SK-N-DZ (cell line): ENCODE data around the gene JPH3.
A peak's percentile ranks its signal among the peaks of the same experiment; 100 is the strongest.

Experiments used
- DNase-seq: peaks from one replicate; pipeline ENCODE4 v3.0.0-alpha.2; 2015; ENCODE audit warnings: low spot score

Gene JPH3

DNA sequence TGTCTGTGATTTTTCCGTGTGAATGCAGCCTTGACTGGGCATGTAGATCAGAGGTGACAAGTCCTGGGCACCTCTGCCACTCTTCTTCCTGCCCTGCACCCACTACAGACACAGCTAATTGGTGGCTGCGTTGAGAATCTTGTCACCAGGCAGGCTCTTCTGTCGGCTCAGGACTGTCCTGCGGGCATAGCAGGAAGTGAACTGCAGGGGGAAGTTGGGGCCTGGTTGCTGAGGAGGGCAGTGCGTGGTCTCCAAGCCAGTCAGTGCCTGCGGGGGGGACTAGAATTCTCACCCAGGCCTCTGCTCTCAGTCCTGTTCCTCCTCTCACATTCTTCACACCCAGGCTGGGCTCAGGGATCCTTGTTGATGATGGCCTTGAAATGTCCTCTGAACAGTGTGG is 50.5 kb downstream of the JPH3 start:
- DNase-seq: no peak

DNA sequence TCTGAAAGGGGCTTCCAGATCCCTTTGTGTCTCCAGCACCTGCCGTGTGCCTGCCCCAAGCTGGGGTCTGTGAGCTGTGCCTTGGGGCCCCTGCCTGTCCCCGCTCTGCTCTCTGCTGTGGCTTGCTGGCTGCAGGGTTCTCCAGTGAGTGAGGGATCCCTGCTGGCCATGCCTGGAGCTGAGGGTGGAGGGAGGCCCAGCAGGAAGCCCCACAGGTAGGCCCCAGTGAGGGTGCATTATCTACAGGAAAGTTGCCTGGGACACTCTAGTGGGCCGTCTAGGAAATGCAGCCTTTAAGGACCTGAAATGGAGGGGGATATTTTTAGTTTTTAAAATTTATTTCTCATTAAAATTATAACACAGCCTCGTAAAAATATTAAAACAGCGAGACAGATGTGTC is 50.9 kb downstream of the JPH3 start:
- no peak for DNase-seq

DNA sequence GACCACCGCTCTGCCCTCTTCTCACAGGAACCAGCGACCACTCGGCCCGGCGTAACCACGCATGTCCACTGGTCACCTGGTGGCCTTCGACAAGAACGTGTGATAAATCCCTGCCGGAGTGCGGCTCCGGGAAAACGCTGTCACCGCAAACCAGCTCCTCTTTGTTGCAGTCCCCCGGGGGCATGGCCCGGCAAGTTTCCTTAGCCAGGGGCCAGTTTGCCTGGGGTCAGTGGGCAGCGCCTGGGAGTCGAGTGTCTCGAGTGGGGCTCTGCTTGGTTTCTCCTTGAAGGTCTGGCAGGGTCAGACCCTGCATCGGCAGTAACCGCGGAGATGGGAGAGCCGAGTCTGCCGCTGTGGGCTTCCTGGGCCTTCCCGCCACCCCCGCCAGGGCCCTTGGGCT is 52.5 kb downstream of the JPH3 start:
- no peak for DNase-seq

GRCh38 chr16:87656328-87656727 is 54.0 kb downstream of the JPH3 start:
- DNase-seq: no peak

DNA sequence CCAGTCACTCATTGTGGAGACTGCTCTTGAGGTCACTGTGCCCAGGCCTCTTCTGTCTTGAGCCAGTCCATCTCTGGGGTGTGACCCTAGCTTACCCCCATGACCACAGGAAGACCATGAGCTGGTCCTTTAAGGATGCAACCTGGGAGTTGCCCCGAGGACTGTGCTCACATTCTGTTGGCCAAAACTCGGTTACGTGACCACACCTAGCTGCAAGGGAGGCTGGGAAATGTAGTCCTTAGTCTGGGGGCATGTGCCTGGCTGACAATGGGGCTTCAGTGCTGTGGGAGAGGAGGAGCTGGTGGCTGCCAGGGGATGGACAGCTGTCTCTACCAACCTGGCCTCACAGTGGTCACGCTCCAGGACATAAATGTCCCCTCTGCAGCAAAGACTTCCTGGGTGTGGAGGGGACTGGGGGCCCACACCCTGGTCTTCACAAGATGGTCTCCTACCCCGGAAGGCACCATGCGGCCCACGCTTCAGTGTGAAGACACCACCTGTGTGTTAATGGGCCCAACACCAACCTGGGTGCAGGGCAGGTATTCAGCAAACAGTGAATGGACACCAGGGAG is 55.4 kb downstream of the JPH3 start:
- peak; percentile 61 for DNase-seq

DNA sequence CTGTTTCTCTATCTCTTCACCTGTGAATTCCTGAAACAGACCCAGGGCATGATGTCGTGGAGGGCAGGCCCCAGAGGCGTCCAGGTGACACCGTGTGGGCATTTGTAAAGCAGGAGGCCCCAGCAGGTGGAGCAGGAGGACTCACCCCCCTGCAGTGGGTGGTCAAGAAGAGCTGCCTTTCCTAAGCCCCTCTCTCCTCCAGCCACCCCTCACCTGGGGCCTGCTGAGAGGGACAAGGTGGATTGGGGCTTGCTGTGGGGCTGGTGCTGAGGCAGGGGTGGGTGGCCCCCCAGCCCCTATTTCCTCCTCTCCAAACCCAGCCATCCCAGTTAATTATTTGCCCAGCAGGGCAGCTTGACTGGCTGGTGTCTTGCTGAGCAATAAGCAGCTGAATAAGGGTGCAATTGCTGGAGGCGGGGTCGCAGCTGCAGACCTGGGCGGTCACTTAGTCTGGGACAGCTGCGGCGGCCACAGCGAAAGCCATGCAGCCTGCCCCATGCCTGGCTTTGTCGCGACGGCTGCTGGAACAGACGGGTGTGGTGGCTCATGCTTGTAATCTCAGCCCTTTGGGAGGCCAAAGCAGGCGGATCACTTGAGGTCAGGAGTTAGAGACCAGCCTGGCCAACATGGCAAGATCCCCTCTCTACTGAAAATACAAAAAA is 56.4 kb downstream of the JPH3 start:
- no peak for DNase-seq

GRCh38 chr16:87661561-87661960 is 59.3 kb downstream of the JPH3 start:
- no peak for DNase-seq

DNA sequence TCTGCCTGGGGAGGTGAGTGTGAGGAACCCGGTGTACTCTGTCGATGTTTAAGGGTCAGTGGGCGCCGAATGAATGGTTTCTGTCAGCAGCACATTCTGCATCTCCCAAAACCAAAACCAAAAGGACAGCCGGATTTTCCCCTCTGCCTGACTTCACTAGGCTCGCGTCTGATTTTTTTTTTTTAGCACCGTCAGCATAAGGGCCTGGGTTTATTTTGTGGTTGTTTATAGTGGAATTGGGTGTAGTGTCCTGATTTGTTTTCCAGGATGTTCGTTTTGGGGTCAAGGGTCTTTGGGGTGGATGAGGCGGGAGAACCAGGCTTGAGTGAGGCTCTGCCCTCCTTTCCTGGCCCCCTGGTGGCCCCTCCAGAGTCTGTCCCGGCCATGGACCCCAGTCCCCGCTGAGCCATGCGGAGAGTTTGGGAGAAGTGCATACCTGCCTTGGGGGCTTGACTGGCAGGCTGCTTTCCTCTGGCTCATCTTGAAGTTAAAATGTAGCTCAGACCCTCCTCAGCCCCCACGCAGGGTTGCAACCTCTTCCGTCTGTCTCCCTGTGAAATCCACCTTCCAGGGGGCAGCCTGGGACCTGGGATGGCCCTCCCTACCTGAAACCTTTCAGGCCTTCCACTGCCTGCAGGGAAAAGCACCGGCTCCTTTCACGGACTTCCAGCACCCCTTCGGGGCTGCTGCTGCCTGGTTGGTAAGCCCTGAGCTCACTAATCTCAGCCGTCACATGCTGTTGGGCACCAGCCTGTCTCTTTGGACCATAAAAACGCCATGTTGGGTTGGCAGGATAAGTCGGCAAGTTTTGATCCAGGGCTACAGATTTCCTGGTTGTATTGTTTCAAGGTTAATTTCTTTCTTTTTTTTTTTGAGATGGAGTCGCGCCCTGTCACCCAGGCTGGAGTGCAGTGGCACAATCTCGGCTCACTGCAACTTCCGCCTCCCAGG is 60.2 kb downstream of the JPH3 start:
- no peak for DNase-seq

DNA sequence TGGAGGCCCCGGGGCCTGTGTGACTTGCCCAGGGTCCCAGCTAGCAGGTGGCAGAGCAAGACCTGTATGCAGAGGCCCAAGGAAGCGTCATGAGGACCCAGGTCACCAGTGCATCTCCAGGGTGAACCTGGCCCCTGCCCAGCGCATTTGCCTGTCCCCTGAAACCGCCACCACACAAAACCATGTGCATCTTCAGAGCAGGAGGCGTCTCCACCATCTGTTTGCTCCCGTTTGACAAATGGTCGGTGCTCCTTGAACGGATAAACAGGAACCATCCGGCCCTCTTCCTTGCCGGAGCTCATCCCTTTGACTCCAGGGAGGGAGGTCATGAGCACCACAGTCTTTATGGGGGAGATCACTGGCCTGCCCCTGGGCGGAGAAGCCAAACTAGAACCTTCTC is 62.5 kb downstream of the JPH3 start:
- DNase-seq: no peak

DNA sequence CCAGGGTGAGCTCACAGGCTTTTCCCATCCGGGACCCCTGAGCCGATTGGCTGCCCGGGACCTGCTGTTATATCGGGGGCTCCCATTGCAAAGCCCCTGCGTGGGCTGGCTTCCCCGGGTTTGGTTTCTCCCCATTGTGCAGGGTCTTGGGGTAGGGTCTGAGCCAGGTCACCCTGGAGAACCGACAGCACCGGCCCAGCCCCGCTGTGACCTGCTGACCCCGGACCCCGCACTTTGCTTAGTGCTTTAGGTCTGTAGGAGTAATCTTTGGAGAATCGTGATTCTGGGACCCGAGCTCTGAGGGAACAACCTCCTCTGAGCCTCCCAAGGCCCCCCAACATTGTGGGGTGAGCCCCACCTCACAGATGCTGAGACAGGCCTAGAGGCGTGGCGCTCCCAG is 62.9 kb downstream of the JPH3 start:
- DNase-seq: no peak

DNA sequence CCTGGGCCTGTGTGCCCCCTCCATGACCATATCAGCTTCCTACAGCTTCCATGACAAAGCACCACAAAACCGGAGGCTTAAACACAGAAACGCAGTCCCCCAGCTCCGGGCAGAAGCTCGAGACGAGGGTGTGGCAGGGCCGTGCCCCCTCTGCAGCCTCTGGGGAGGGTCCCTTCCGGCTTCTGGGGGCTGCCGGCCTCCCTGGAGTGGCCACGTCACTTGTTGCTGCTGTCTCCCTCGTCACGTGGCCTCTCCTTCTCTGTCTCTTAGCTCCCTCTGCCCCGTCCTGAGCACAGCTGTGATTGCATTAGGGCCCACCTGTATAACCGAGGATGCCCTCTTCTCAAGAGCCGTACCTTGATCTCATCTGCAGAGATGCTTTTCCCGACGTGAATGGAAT is 64.6 kb downstream of the JPH3 start:
- DNase-seq: no peak

DNA sequence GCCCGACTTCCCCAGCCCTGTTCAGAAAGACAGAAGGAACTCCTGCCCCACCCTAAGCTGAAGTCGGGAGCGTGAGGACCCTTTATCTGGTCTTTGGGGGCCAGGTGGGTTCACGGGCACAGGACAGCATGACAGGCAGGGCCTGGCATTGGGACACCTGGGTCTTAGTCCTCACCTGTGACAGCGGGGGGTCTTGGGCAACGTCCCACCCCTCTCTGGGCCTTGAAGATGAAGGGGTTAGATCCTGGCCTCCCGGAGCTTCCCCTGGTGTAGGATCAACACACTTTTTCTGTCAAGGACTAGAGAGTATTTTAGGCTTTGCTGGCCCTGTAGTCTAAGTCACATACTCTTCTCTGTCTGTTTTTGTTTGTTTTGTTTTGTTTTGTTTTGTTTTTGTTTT is 65.1 kb downstream of the JPH3 start:
- no peak for DNase-seq

- DNase-seq: no peak
Observed at GRCh38 chr16:87667946-87668345, 65.6 kb downstream of the JPH3 start.

GRCh38 chr16:87669672-87670071 is 67.4 kb downstream of the JPH3 start:
- DNase-seq: no peak

DNA sequence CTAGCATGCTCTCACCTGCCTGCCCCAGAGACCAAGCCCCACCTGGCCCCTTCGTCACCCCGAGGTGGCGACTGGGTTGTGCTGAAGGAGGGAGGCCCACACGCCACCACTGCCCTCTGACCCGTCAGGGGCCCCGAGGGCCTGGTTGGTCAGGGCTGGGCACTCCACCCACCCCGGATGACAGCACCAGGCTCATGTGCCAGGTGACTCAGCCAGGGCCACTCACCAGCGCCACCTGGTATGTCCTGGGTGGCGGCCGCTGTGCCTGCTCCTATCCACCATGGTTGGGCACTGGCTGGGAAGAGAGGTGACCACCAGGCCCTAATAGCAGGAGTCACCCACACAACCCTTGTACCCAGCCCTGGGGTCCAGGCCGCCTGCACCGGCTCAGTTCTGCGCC is 68.9 kb downstream of the JPH3 start:
- no peak for DNase-seq

- no peak for DNase-seq
Observed at GRCh38 chr16:87671715-87672270, 69.5 kb downstream of the JPH3 start.

- no peak for DNase-seq
Observed at GRCh38 chr16:87674419-87674818, 72.1 kb downstream of the JPH3 start.

DNA sequence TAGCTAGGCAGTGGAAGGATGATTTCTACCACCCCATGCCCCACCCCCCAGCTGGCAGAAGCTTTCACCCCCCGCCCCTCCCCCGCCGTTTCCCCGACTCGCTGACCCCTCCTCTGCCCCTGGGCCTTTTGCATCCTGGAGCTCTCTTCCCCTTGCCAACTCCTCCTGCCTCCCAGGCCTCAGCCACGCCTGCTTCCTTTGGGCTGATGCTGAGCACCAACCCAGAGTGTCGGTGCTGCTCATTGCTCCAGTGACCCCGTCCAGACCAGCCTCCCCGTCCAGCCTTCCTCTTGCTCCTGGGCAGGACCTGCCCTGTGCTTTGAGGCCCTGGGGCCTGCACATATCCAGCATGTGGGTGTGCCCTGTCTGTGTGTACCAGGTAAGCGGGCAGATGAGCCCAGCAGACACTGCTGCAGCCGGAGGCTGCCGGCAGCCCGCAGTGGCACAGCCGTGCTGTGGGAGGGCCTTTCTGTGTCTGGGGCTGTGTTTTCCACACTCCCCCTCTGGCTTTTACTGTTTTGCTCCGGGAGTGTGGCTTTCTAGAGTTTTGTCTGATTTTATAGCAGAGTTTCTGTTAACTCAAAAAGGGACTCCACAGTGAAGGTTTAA is 72.9 kb downstream of the JPH3 start:
- no peak for DNase-seq

- no peak for DNase-seq
Observed at GRCh38 chr16:87677830-87678229, 75.5 kb downstream of the JPH3 start.

DNA sequence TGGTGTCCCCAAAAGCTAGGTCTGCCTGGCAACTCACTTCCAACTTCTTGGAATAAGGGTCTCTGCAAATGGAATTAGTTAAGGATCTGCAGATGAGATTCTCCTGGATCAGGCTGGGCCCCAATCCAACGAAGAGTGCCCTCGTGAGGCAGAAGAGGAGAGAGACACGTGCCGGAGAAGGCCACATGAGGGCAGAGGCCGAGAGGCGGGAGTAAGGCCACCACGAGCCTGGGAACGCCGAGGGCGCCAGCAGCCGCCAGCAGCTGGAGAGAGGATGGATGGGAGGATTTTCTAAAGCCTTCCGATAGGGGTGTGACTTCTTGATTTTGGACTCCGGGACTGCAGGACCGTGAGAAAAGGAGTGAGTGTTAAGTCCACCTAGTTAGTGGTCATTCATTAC is 76.3 kb downstream of the JPH3 start:
- DNase-seq: peak; percentile 52

DNA sequence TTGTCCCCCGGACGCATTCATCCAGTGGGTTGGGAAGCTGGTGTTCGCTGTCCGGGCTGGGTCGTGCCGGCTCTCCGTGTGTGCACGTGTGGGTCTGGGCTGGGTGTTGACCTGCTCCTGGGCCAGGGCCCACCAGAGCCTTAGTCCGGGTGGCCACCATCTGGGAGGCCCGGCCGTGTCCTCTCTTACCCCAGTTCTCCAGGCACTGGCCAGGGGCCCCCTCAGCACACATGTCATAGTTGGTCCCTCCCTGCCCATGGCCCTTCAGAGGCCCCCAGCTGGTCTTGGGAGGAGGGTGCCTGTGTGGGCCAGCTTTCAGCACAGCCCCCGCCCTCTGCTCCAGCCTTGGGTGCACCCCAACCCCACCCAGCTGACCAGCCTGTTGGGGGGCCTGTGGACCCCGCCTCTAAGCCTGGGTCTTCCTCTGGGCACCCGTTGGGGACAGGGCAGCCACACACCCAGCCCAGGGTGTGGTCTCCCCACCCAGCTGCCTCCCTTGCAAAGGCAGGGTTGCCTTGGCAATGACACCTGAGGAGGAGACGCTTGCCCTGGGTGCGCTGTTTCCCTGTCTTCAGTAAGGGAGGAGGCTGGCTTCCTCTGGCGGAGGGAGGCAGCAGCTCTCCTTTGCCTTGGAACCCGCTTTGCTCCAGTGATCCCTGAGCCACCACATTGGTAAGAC is 77.4 kb downstream of the JPH3 start:
- no peak for DNase-seq

- DNase-seq: no peak
Observed at GRCh38 chr16:87680272-87680644, 78.0 kb downstream of the JPH3 start.
